GM06990 (cell line): ENCODE data around the gene ATP1A1.

ENCODE experiments used
- DNase-seq: peaks from one replicate; pipeline ENCODE4 v3.0.0-alpha.2; 2011; ENCODE audit not compliant: insufficient read length; ENCODE audit errors: extremely low read depth
- H3K27me3 ChIP-seq: replicated peaks from 2 replicates; pipeline ENCODE4 v1.6.0; 2011; ENCODE audit warnings: low read length; ENCODE audit not compliant: control insufficient read depth, insufficient read depth
- H3K36me3 ChIP-seq: 2 replicates; pipeline ENCODE4 v1.5.1; 2011; ENCODE audit warnings: low read length; ENCODE audit not compliant: control insufficient read depth, insufficient read depth
- H3K4me3 ChIP-seq: replicated peaks from 2 replicates; pipeline ENCODE4 v1.5.1; 2011; ENCODE audit warnings: low read depth, mild to moderate bottlenecking, control low read depth, low read length
- CTCF ChIP-seq: IDR thresholded peaks from 2 replicates; pipeline ENCODE4 v1.5.1; 2011; ENCODE audit warnings: low read length, control low read depth, mild to moderate bottlenecking, inconsistent platforms; ENCODE audit not compliant: insufficient read depth, poor library complexity, severe bottlenecking

Gene ATP1A1

GRCh38 chr1:116373431-116374352, 648 bp downstream of the ATP1A1 start:
- Histone ChIP-seq H3K27me3 (no peaks in the 10 kb centered on the region), H3K4me3 (peak overlapping the region; percentile 89), H3K36me3 (no peaks in the 10 kb centered on the region)
- TF ChIP-seq CTCF = no peak
- peak; percentile 55 for DNase-seq

GRCh38 chr1:116374353-116375147, 1.5 kb downstream of the ATP1A1 start:
- no peak for DNase-seq
- peak overlapping the region; percentile 89 for H3K4me3 ChIP-seq
- no peak for TF ChIP-seq CTCF
- no peaks in the 10 kb centered on the region for H3K36me3 ChIP-seq
- H3K27me3 ChIP-seq = no peaks in the 10 kb centered on the region

- no peak for TF ChIP-seq CTCF
- no peak for DNase-seq
Observed at GRCh38 chr1:116375148-116375886, 2.3 kb downstream of the ATP1A1 start.

GRCh38 chr1:116375887-116376728, 3.1 kb downstream of the ATP1A1 start:
- Histone ChIP-seq H3K27me3 (no peaks in the 10 kb centered on the region), H3K36me3 (no peaks in the 10 kb centered on the region), H3K4me3 (peak overlapping the region; percentile 89)
- no peak for DNase-seq
- TF ChIP-seq CTCF = no peak

More at GRCh38 chr1:116375148-116375886, 2.3 kb downstream of the ATP1A1 start:
- Histone ChIP-seq H3K36me3 (no peaks in the 10 kb centered on the region), H3K4me3 (peak overlapping the region; percentile 89), H3K27me3 (no peaks in the 10 kb centered on the region)

GRCh38 chr1:116376729-116377086, 3.7 kb downstream of the ATP1A1 start:
- DNase-seq = no peak
- no peak for TF ChIP-seq CTCF
- H3K4me3 ChIP-seq = peak overlapping the region; percentile 89
- H3K36me3 ChIP-seq = no peaks in the 10 kb centered on the region
- H3K27me3 ChIP-seq = no peaks in the 10 kb centered on the region
